PFSK-1 (cell line): Measurements from ENCODE around the gene KCNK16.
A peak's percentile ranks its signal among the peaks of the same experiment; 100 is the strongest.

Source experiments
- FOXP2 ChIP-seq: optimal IDR thresholded peaks from 2 replicates; pipeline ENCODE3; 2011; ENCODE audit warnings: borderline replicate concordance, control low read depth, inconsistent platforms; ENCODE audit not compliant: insufficient read depth; ENCODE audit errors: extremely low read length, extremely low read depth
- POLR2AphosphoS5 ChIP-seq: IDR thresholded peaks from 2 replicates; pipeline ENCODE4 v1.6.1; 2012; ENCODE audit warnings: low read depth, mild to moderate bottlenecking, control low read depth, low read length, moderate library complexity
- SIN3A ChIP-seq: IDR thresholded peaks from 2 replicates; pipeline ENCODE4 v1.6.1; 2012; ENCODE audit warnings: mild to moderate bottlenecking, low read length, moderate library complexity, borderline replicate concordance; ENCODE audit not compliant: insufficient read depth
- TAF1 ChIP-seq: IDR thresholded peaks from 2 replicates; pipeline ENCODE4 v1.6.1; 2012; ENCODE audit warnings: low read length, control low read depth, borderline replicate concordance; ENCODE audit not compliant: insufficient read depth
- TF ChIP-seq, protein P1 (sequence below), 2 experiments: IDR thresholded peaks; 2 replicates each; pipeline versions ENCODE4 v1.6.1 to v1.8.0; 2011 to 2012; ENCODE audit warnings: low read depth in 2 of 2, low read length in 2 of 2, control low read depth in 1 of 2, inconsistent platforms in 1 of 2, mild to moderate bottlenecking in 1 of 2, moderate library complexity in 1 of 2; ENCODE audit not compliant: insufficient read depth in 1 of 2

KCNK16 gene

DNA sequence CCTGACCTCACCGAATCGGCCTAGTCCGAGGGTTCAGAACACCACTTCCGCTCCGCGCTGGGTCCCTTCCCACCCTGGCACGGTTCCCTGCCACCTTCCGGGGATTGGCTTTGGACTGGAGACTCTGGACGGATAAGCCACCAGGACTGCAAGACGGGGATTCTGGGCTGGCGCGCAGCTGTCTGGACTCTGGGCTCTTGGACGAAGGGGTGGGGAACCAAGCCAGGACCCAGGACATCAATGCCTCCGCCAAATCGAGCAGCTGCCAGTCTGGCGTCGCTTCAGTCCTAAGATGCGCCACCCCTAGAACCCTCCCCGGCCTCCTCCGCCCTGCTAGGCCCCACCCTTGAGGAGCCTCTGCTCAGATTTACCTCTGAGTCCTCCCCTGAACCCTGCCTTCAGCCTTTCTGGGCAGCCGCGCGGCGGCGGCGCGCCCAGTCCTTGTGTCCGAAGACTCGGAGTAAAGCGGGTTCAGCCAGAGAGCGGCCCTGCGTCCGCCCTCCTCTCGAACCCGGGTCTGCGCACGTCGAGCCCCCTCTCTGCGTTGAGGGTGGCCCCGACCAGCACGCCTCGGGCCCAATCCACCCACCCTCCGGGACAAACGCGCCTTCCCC is 9.5 kb downstream of the KCNK16 start:
- TF ChIP-seq FOXP2, result no peak
- no peak for TF ChIP-seq SIN3A
- TF ChIP-seq TAF1, result no peak
- TF ChIP-seq POLR2AphosphoS5, result no peak
- TF ChIP-seq, protein P1, sequence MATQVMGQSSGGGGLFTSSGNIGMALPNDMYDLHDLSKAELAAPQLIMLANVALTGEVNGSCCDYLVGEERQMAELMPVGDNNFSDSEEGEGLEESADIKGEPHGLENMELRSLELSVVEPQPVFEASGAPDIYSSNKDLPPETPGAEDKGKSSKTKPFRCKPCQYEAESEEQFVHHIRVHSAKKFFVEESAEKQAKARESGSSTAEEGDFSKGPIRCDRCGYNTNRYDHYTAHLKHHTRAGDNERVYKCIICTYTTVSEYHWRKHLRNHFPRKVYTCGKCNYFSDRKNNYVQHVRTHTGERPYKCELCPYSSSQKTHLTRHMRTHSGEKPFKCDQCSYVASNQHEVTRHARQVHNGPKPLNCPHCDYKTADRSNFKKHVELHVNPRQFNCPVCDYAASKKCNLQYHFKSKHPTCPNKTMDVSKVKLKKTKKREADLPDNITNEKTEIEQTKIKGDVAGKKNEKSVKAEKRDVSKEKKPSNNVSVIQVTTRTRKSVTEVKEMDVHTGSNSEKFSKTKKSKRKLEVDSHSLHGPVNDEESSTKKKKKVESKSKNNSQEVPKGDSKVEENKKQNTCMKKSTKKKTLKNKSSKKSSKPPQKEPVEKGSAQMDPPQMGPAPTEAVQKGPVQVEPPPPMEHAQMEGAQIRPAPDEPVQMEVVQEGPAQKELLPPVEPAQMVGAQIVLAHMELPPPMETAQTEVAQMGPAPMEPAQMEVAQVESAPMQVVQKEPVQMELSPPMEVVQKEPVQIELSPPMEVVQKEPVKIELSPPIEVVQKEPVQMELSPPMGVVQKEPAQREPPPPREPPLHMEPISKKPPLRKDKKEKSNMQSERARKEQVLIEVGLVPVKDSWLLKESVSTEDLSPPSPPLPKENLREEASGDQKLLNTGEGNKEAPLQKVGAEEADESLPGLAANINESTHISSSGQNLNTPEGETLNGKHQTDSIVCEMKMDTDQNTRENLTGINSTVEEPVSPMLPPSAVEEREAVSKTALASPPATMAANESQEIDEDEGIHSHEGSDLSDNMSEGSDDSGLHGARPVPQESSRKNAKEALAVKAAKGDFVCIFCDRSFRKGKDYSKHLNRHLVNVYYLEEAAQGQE (IDR thresholded peaks at IDR 0.05; ENCODE audit: insufficient read depth in 1 of 2, low read depth in 2 of 2, low read length in 2 of 2), result no peak

DNA sequence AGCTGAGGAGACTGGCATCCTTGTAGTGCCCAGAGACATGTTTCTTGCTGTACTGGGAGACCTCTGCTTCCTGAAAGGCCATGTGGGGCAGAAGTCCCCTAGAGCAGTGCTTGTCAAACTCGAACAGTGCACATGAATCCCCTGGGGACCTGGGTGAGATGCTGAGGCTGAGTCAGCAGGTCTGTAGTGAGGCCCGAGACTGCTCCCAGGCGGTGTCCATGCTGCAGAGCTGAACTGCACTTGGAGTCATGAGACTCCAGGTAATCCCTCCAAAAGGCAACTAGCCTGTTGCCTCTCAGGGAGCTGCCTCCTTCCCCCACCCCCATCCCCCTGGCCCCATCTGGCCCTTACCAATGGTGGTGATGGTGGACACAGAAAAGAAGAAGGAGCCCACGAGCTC is 12.0 kb downstream of the KCNK16 start:
- TF ChIP-seq POLR2AphosphoS5, result no peak
- TF ChIP-seq, protein P1 (IDR thresholded peaks at IDR 0.05; ENCODE audit: insufficient read depth in 1 of 2, low read depth in 2 of 2, low read length in 2 of 2), result no peak
- no peak for TF ChIP-seq SIN3A
- TF ChIP-seq FOXP2, result no peak
- TF ChIP-seq TAF1, result no peak

DNA sequence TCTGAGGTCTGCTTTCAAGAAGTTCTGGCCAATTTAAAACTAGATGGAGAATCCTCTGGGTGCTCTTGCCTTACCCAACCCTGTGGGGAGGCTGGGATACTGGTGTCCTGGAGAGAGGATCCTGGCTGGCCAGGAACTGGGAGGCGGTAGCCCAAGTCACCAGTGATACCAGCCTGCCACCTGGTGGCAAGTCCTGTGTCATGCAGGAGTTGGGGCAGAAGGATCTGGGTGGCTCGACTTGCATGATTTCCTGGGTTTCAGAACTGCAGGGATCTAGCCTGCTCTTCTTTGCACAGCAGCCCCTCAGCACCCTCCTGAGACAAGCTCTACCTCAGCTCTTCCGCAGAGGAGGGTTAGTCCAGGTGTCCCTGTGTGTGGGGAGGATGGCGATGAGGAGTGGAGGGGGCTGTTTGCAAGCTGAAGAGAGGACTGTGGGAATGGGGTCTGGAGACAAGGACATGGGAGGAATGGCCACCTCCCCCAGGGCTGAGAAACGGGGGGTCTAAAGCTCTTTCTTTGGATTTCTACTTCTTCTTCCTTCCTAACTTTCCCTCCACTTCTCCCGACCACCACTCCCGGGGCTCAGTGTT is 12.5 kb downstream of the KCNK16 start:
- no peak for TF ChIP-seq FOXP2
- TF ChIP-seq, protein P1 (IDR thresholded peaks at IDR 0.05; ENCODE audit: insufficient read depth in 1 of 2, low read depth in 2 of 2, low read length in 2 of 2), result 0 out of 4 replicates have a peak, but pooled peaks of 1 of the 2 experiments have one; percentile 13

DNA sequence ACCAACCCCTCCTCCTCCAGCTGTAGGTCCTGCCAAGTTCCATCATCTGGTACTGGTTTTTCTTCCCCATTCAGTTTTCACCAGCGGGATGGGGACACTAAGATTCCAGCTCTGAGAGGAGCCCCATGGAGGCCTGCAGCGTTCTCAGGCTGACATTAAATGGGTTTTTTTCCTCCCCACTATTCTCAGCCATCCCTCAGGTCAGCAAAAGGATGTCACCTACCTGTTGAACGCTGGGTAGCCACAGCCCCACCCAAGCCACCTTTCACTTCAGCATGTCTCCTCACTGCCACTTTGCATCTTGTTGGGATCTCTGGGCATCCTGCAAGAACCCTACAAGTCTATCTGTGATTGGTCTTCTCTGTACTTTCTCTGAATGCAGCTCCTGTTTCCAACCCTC is 15.0 kb downstream of the KCNK16 start:
- TF ChIP-seq TAF1 (no peak), POLR2AphosphoS5 (no peak), SIN3A (no peak), FOXP2 (no peak)
- TF ChIP-seq, protein P1 (IDR thresholded peaks at IDR 0.05; ENCODE audit: insufficient read depth in 1 of 2, low read depth in 2 of 2, low read length in 2 of 2), result no peak

DNA sequence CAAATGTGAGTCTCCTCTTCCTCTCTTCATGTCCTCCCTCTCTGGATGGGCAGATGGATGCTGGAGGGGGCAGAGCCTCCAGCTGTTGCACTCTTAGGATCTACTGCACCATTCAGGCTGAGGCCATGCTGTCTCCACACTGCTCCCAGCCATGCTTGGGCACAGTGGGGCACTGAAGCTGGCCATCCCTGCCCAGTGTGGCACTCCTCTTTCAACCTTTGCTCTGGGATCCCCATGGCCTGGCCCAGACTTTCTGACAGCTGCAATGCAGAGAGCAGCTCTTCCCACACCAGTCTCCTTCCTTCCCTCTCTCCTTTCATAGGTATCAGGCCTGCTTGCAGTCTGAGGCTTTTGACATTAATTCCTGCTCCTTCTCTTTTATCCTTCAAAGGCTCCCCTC is 17.6 kb downstream of the KCNK16 start:
- TF ChIP-seq FOXP2 (no peak), SIN3A (no peak), TAF1 (no peak), POLR2AphosphoS5 (no peak)
- TF ChIP-seq, protein P1 (IDR thresholded peaks at IDR 0.05; ENCODE audit: insufficient read depth in 1 of 2, low read depth in 2 of 2, low read length in 2 of 2), result no peak
